HepG2 (cell line): Measurements from ENCODE around the gene PRR14. TPM values are rescaled to one million over a fixed set of nuclear protein-coding genes. Genes with fewer than 3 reads are reported as not detected.

ENCODE experiments used
- CREBL2 ChIP-seq: sonication (generic); formaldehyde crosslinking; IDR thresholded peaks from 2 replicates; pipeline ENCODE4 v1.8.1; 2023; ENCODE audit warnings: missing genetic modification reagents, mild to moderate bottlenecking, borderline replicate concordance
- CTCF ChIP-seq: sonication (generic); formaldehyde crosslinking; IDR thresholded peaks from 2 replicates; pipeline ENCODE4 v1.5.0; 2020; ENCODE audit warnings: mild to moderate bottlenecking, missing genetic modification reagents, moderate library complexity
- DRAP1 ChIP-seq: IDR thresholded peaks from 2 replicates; pipeline ENCODE4 v1.6.1; 2016; ENCODE audit warnings: missing genetic modification reagents, missing compliant biosample characterization
- HIVEP1 ChIP-seq: sonication (generic); formaldehyde crosslinking; IDR thresholded peaks from 2 replicates; pipeline ENCODE4 v1.4.0; 2020; ENCODE audit warnings: mild to moderate bottlenecking, missing genetic modification reagents
- KLF9 ChIP-seq: IDR thresholded peaks from 2 replicates; pipeline ENCODE4 v1.6.1; 2016; ENCODE audit warnings: low read depth
- NFATC3 ChIP-seq: sonication (generic); formaldehyde crosslinking; IDR thresholded peaks from 2 replicates; pipeline ENCODE4 v1.5.1; 2020; ENCODE audit warnings: mild to moderate bottlenecking, missing genetic modification reagents
- NR2F2 ChIP-seq: IDR thresholded peaks from 2 replicates; pipeline ENCODE4 v1.6.1; 2012; ENCODE audit warnings: low read depth, inconsistent platforms, borderline replicate concordance
- PRPF4 ChIP-seq: fragments of 200-400 bp; formaldehyde crosslinking; IDR thresholded peaks from 2 replicates; pipeline ENCODE4 v1.6.1; 2016; ENCODE audit warnings: low read length, low read depth; ENCODE audit not compliant: poor library complexity, severe bottlenecking
- RBAK ChIP-seq: sonication (generic); formaldehyde crosslinking; IDR thresholded peaks from 2 replicates; pipeline ENCODE4 v1.5.1; 2020; ENCODE audit warnings: mild to moderate bottlenecking, missing genetic modification reagents
- SP2 ChIP-seq: sonication (generic); formaldehyde crosslinking; IDR thresholded peaks from 2 replicates; pipeline ENCODE4 v1.5.1; 2020; ENCODE audit warnings: mild to moderate bottlenecking, missing genetic modification reagents
- SUZ12 ChIP-seq: fragments of 150-350 bp; IDR thresholded peaks from 2 replicates; pipeline ENCODE4 v1.6.1; 2014; ENCODE audit warnings: low read depth, low read length
- ZNF274 ChIP-seq: sonication (generic); formaldehyde crosslinking; IDR thresholded peaks from 2 replicates; pipeline ENCODE4 v1.5.1; 2020; ENCODE audit warnings: mild to moderate bottlenecking, missing genetic modification reagents
- ZNF383 ChIP-seq: sonication (generic); formaldehyde crosslinking; IDR thresholded peaks from 2 replicates; pipeline ENCODE4 v1.4.0; 2020; ENCODE audit warnings: missing genetic modification reagents, mild to moderate bottlenecking, borderline replicate concordance
- ZNF407 ChIP-seq: sonication (generic); formaldehyde crosslinking; IDR thresholded peaks from one replicate; pipeline ENCODE4 v1.5.1; 2020; ENCODE audit warnings: mild to moderate bottlenecking, missing genetic modification reagents; ENCODE audit errors: not compliant biosample characterization
- ZNF547 ChIP-seq: sonication (generic); formaldehyde crosslinking; IDR thresholded peaks from 2 replicates; pipeline ENCODE4 v1.5.1; 2020; ENCODE audit warnings: mild to moderate bottlenecking, missing genetic modification reagents
- ZNF792 ChIP-seq: IDR thresholded peaks from 2 replicates; pipeline ENCODE4 v1.6.1; 2016
- ZNF879 ChIP-seq: sonication (generic); formaldehyde crosslinking; IDR thresholded peaks from 2 replicates; pipeline ENCODE4 v1.8.1; 2023; ENCODE audit warnings: missing genetic modification reagents
- polyA plus RNA-seq, 8 experiments: library from polyadenylated mRNA; depleted of rRNA in 3 of 8; stranded (reverse) in 7 of 8; unstranded in 1 of 8; fragments of >200 nt; fragmentation: Illumina TruSeq in 4 of 8; extraction: Trizol in 4 of 8; gene quantifications; 2 replicates each; pipeline versions ENCODE4 v1.2.1 to v1.2.3, GENCODE V29; 2011 to 2016; ENCODE audit warnings: low read depth in 4 of 8, missing spikeins in 1 of 8, mixed read lengths in 1 of 8; ENCODE audit not compliant: insufficient read depth in 1 of 8
- total RNA-seq, 5 experiments: library from RNA; depleted of rRNA; stranded (reverse); fragments of >200 nt; fragmentation: Illumina TruSeq; extraction: Trizol; gene quantifications; 2 replicates each; pipeline ENCODE4 v1.2.3, GENCODE V29; 2016; ENCODE audit warnings: low read depth in 1 of 5
- TF ChIP-seq, protein P1 (sequence below): sonication (generic); formaldehyde crosslinking; IDR thresholded peaks from 2 replicates; pipeline ENCODE4 v1.4.0; 2020; ENCODE audit warnings: missing genetic modification reagents; ENCODE audit errors: not compliant biosample characterization

The PRR14 gene
- total and polyA plus RNA-seq, 2 of the 13 experiments (the other 11 are each of a cell fraction or from before 2014, with no cell fraction given) = 8.4 to 11.0 TPM

- TF ChIP-seq, protein P1, sequence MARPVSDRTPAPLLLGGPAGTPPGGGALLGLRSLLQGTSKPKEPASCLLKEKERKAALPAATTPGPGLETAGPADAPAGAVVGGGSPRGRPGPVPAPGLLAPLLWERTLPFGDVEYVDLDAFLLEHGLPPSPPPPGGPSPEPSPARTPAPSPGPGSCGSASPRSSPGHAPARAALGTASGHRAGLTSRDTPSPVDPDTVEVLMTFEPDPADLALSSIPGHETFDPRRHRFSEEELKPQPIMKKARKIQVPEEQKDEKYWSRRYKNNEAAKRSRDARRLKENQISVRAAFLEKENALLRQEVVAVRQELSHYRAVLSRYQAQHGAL (CRISPR knock-in tag) = no peak
- TF ChIP-seq ZNF383 (CRISPR knock-in tag) (no peak; the same call in 1 of the 2 replicates), NFATC3 (CRISPR knock-in tag) (peak; percentile 46; the same call in 1 of the 2 replicates), SUZ12 (no peak), HIVEP1 (peak; percentile 85), ZNF274 (CRISPR knock-in tag) (peak; percentile 96), RBAK (CRISPR knock-in tag) (0 out of 2 replicates have a peak, but pooled peaks have one; percentile 15), DRAP1 (CRISPR knock-in tag) (peak; percentile 89), PRPF4 (no peak), ZNF792 (CRISPR knock-in tag) (peak; percentile 92), CTCF (peak; percentile 21; the same call in 1 of the 2 replicates), ZNF547 (CRISPR knock-in tag) (peak; percentile 91), KLF9 (CRISPR knock-in tag) (0 out of 2 replicates have a peak, but pooled peaks have one; percentile 60), NR2F2 (peak; percentile 53; the same call in 1 of the 2 replicates), CREBL2 (CRISPR knock-in tag) (no peak), ZNF879 (CRISPR knock-in tag) (peak; percentile 89), SP2 (CRISPR knock-in tag) (peak; percentile 77), ZNF407 (peak; percentile 99)
Measured at GRCh38 chr16:30609926-30610839, 40.6 kb upstream of the PRR14 start, which contains the start of gene ZNF689 (continued).
